Fibroblast of lung (primary cell): ENCODE results near the gene MPL. TPM values are rescaled to one million over a fixed set of nuclear protein-coding genes. Genes with fewer than 3 reads are reported as not detected.

Experiments used
- DNase-seq, 2 donors: peaks; one replicate each; pipeline versions ENCODE4 v3.0.0 to v3.0.0-alpha.2; 2010; ENCODE audit warnings: low read depth in 2 of 2
- H2AFZ ChIP-seq: 2 replicates; pipeline ENCODE4 v1.5.1; 2012; ENCODE audit warnings: low read length, control low read depth, inconsistent platforms
- H3K27ac ChIP-seq: 2 replicates; pipeline ENCODE4 v1.5.1; 2011; ENCODE audit warnings: low read length, control low read depth; ENCODE audit not compliant: insufficient read depth
- H3K27me3 ChIP-seq: 2 replicates; pipeline ENCODE4 v1.5.1; 2011; ENCODE audit warnings: mild to moderate bottlenecking, low read length; ENCODE audit not compliant: control insufficient read depth, insufficient read depth
- H3K36me3 ChIP-seq: 2 replicates; pipeline ENCODE4 v1.5.1; 2011; ENCODE audit warnings: low read length; ENCODE audit not compliant: control insufficient read depth, insufficient read depth
- H3K4me1 ChIP-seq: 2 replicates; pipeline ENCODE4 v1.5.1; 2011; ENCODE audit warnings: low read length; ENCODE audit not compliant: control insufficient read depth, insufficient read depth; ENCODE audit errors: extremely low read depth
- H3K4me2 ChIP-seq: 2 replicates; pipeline ENCODE4 v1.5.1; 2011; ENCODE audit warnings: low read length, control low read depth; ENCODE audit not compliant: insufficient read depth; ENCODE audit errors: extremely low read depth
- H3K4me3 ChIP-seq, 4 experiments: fragments of 200-600 bp in 1 of 4; sonication (generic) in 1 of 4; replicated peaks in 1 of 4; 2 replicates each; pipeline ENCODE4 v1.5.1; 2011 to 2016; ENCODE audit warnings: low read length in 4 of 4, low read depth in 3 of 4, mild to moderate bottlenecking in 3 of 4, control low read depth in 2 of 4, inconsistent platforms in 1 of 4, mixed read lengths in 1 of 4; ENCODE audit not compliant: insufficient read depth in 1 of 4; ENCODE audit errors: control extremely low read depth in 1 of 4
- H3K79me2 ChIP-seq: 2 replicates; pipeline ENCODE4 v1.5.1; 2012; ENCODE audit warnings: mild to moderate bottlenecking, low read length, inconsistent platforms; ENCODE audit not compliant: control insufficient read depth, insufficient read depth
- H3K9ac ChIP-seq: 2 replicates; pipeline ENCODE4 v1.5.1; 2011; ENCODE audit warnings: mild to moderate bottlenecking, low read length, control low read depth; ENCODE audit not compliant: insufficient read depth
- H3K9me3 ChIP-seq: 2 replicates; pipeline ENCODE4 v1.5.1; 2012; ENCODE audit warnings: low read depth, low read length; ENCODE audit not compliant: control insufficient read depth, insufficient read depth
- H4K20me1 ChIP-seq: 2 replicates; pipeline ENCODE4 v1.5.1; 2011; ENCODE audit warnings: low read length; ENCODE audit not compliant: control insufficient read depth, insufficient read depth; ENCODE audit errors: extremely low read depth
- EZH2 ChIP-seq: IDR thresholded peaks from 2 replicates; pipeline ENCODE4 v1.5.1; 2012; ENCODE audit warnings: low read length, control low read depth, mild to moderate bottlenecking; ENCODE audit errors: missing control alignments
- polyA plus RNA-seq, 2 donors: library from polyadenylated mRNA; depleted of rRNA in 1 of 2; stranded (reverse) in 1 of 2; unstranded in 1 of 2; fragments of >200 nt; gene quantifications; 2 replicates each; pipeline ENCODE4 v1.2.1, GENCODE V29; 2011 to 2012; ENCODE audit warnings: missing spikeins in 1 of 2
- total RNA-seq: library from RNA; depleted of rRNA; stranded (reverse); fragments of >200 nt; gene quantifications from 2 replicates; pipeline ENCODE4 v1.2.1, GENCODE V29; 2014
- TF ChIP-seq, protein P1 (sequence below), 2 donors: IDR thresholded peaks in 1 of 2; conservative IDR thresholded peaks in 1 of 2; 1 replicate in 1 of 2; 2 replicates in 1 of 2; pipeline ENCODE4 v1.5.1; 2011 to 2012; ENCODE audit warnings: low read length in 2 of 2, control low read depth in 1 of 2, inconsistent platforms in 1 of 2, low read depth in 1 of 2, mild to moderate bottlenecking in 1 of 2

The MPL gene
- total and polyA plus RNA-seq, 2 donors (not counting 1 experiment from before 2014, with no cell fraction given), result not detected

GRCh38 chr1:43360616-43361015 is 23.0 kb downstream of the MPL start:
- Histone ChIP-seq H2AFZ (no peak overlapping the region), H3K27me3 (no peaks in the 10 kb centered on the region), H3K9me3 (no peaks in the 10 kb centered on the region), H3K79me2 (peaks cover 49% of the 10 kb centered on the region), H3K4me3 (peak overlapping the region in 3 of 4 experiments; percentile 65 to 78 (median 66)), H3K4me2 (peak overlapping the region; percentile 95), H4K20me1 (no peaks in the 10 kb centered on the region), H3K36me3 (peaks cover 30% of the 10 kb centered on the region), H3K9ac (no peak overlapping the region), H3K4me1 (peaks cover 20% of the 10 kb centered on the region), H3K27ac (peak overlapping the region; percentile 37)
- DNase-seq, result no peak
- TF ChIP-seq, protein P1, sequence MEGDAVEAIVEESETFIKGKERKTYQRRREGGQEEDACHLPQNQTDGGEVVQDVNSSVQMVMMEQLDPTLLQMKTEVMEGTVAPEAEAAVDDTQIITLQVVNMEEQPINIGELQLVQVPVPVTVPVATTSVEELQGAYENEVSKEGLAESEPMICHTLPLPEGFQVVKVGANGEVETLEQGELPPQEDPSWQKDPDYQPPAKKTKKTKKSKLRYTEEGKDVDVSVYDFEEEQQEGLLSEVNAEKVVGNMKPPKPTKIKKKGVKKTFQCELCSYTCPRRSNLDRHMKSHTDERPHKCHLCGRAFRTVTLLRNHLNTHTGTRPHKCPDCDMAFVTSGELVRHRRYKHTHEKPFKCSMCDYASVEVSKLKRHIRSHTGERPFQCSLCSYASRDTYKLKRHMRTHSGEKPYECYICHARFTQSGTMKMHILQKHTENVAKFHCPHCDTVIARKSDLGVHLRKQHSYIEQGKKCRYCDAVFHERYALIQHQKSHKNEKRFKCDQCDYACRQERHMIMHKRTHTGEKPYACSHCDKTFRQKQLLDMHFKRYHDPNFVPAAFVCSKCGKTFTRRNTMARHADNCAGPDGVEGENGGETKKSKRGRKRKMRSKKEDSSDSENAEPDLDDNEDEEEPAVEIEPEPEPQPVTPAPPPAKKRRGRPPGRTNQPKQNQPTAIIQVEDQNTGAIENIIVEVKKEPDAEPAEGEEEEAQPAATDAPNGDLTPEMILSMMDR (conservative IDR thresholded peaks at IDR 0.05 in 1 of 2, IDR thresholded peaks at IDR 0.05 in 1 of 2; ENCODE audit: low read depth in 1 of 2, low read length in 2 of 2), result no peak
- TF ChIP-seq EZH2, result no peak

DNA sequence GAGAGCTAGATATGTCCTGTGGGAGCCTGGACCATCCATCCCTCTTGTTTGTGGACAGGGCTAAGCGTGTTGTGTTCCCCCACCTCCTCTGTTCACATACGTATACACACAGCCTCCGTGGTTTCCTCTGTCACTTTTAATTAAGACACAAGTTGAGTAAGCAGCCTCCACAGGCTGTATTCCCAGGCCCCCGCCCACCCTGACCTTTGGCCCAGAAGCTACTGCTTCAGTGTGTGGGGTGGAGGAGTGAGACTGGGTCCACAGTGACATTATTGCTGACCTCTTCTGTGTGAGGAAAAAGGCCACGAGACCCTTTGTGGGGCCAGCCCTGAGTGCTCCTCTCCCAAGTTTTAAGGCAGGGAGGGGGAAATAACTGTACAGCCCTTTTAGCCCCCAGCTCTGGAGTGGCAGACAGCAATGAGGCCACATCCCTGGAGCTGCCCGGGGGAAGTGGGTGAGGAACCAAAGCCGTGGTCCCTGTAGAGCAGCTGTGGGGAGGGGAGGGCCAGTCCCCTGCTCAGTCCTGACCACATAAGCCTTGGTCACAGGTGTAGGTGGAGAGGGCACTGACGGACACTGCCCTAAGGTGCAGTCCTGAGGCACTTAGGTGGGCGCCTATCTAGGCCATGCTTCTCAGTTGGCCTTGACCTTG is 25.8 kb downstream of the MPL start:
- no peak overlapping the region for H3K9ac ChIP-seq
- H4K20me1 ChIP-seq, result no peaks in the 10 kb centered on the region
- H3K4me2 ChIP-seq, result no peak overlapping the region
- H3K36me3 ChIP-seq, result peaks cover 32% of the 10 kb centered on the region
- H3K4me3 ChIP-seq, result no peak overlapping the region
- DNase-seq, result no peak
- peaks cover 15% of the 10 kb centered on the region for H3K4me1 ChIP-seq
- no peaks in the 10 kb centered on the region for H3K27me3 ChIP-seq
- H3K79me2 ChIP-seq, result peaks cover 69% of the 10 kb centered on the region
- no peak overlapping the region for H3K27ac ChIP-seq
- TF ChIP-seq, protein P1 (conservative IDR thresholded peaks at IDR 0.05 in 1 of 2, IDR thresholded peaks at IDR 0.05 in 1 of 2; ENCODE audit: low read depth in 1 of 2, low read length in 2 of 2), result no peak
- TF ChIP-seq EZH2, result no peak
- no peaks in the 10 kb centered on the region for H3K9me3 ChIP-seq
- no peak overlapping the region for H2AFZ ChIP-seq

DNA sequence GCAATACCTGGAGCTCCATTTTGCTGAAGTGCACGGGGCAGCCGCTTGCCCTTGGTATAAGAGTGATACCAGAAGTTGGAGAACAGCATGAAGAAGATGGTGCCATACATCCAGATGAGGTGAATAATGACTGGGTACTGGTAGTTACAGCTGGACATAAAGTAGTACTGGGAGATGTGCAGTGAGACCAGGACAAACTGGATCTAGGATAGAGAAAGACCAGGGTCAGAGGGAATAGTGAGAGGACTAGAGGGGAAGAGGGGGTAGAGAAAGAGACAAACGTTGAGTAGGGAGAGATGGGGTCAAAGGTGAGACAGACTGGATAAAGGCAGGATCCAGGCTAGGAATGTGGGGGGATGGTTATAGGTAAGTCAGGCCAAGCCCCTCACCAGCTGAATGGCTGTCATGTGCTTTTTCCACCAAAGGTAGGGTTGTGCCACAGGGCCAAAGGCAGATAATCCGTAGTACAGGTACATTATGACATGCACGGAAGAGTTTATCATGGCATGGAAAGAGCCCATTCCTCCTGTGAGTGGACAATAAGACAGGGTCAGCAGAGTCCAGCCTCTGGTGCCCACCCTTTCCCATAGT is 26.4 kb downstream of the MPL start:
- H3K4me1 ChIP-seq, result peaks cover 18% of the 10 kb centered on the region

More for the DNA sequence above, 26.4 kb downstream of the MPL start:
- Histone ChIP-seq H2AFZ (no peak overlapping the region), H3K4me3 (no peak overlapping the region), H3K79me2 (peaks cover 72% of the 10 kb centered on the region), H3K27ac (no peak overlapping the region), H3K4me2 (no peak overlapping the region), H3K27me3 (no peaks in the 10 kb centered on the region), H3K9me3 (no peaks in the 10 kb centered on the region), H3K36me3 (peaks cover 32% of the 10 kb centered on the region), H4K20me1 (no peaks in the 10 kb centered on the region), H3K9ac (no peak overlapping the region)
- TF ChIP-seq EZH2, result no peak
- TF ChIP-seq, protein P1 (conservative IDR thresholded peaks at IDR 0.05 in 1 of 2, IDR thresholded peaks at IDR 0.05 in 1 of 2; ENCODE audit: low read depth in 1 of 2, low read length in 2 of 2), result no peak
- DNase-seq, result no peak
